ENCODE data around the gene TRMT112.
A peak's percentile ranks its signal among the peaks of the same experiment; 100 is the strongest.

TRMT112 gene

GRCh38 chr11:64298966-64299846 lies 18.2 kb downstream of the TRMT112 start:
- Histone ChIP-seq H3F3A (ENCODE audit: insufficient read depth, low read length) (peaks cover 11% of the 10 kb centered on the region), H3K79me2 (ENCODE audit: low read length) (no peaks in the 10 kb centered on the region), H2AFZ (ENCODE audit: low read length) (no peak overlapping the region), H4K20me1 (ENCODE audit: insufficient read depth, low read length) (no peaks in the 10 kb centered on the region), H3K36me3 (replicated peaks; ENCODE audit: insufficient read depth, low read length) (no peaks in the 10 kb centered on the region), H3K27ac (ENCODE audit: low read length) (no peak overlapping the region), H3K27me3 (replicated peaks; ENCODE audit: insufficient read depth, low read length) (peaks cover 71% of the 10 kb centered on the region), H3K9ac (ENCODE audit: low read length) (no peak overlapping the region), H3K9me2 (replicated peaks; ENCODE audit: insufficient read depth, low read length) (no peaks in the 10 kb centered on the region), H3K4me1 (ENCODE audit: low read length) (peaks cover 16% of the 10 kb centered on the region), H3K4me2 (ENCODE audit: low read depth, low read length) (no peak overlapping the region), H3K4me3 (ENCODE audit: low read length) (no peak overlapping the region), H3K9me3 (replicated peaks; ENCODE audit: insufficient read depth, low read length) (no peaks in the 10 kb centered on the region)
- peak; percentile 4 for DNase-seq
- TF ChIP-seq EZH2 (optimal IDR thresholded peaks at IDR 0.05; ENCODE audit: low read depth, low read length) = no peak
- TF ChIP-seq CTCF (IDR thresholded peaks at IDR 0.05; ENCODE audit: low read length) = no peak
- no peak for TF ChIP-seq EZH2phosphoT487 (IDR thresholded peaks at IDR 0.05; ENCODE audit: low read length)

- Histone ChIP-seq H3K9me3 (replicated peaks; ENCODE audit: insufficient read depth, low read length) (no peaks in the 10 kb centered on the region), H4K20me1 (ENCODE audit: insufficient read depth, low read length) (no peaks in the 10 kb centered on the region), H3K27me3 (replicated peaks; ENCODE audit: insufficient read depth, low read length) (peaks cover 81% of the 10 kb centered on the region), H3K79me2 (ENCODE audit: low read length) (no peaks in the 10 kb centered on the region), H3K4me1 (ENCODE audit: low read length) (peaks cover 6% of the 10 kb centered on the region), H3K4me3 (ENCODE audit: low read length) (no peak overlapping the region), H3F3A (ENCODE audit: insufficient read depth, low read length) (no peaks in the 10 kb centered on the region), H3K9me2 (replicated peaks; ENCODE audit: insufficient read depth, low read length) (no peaks in the 10 kb centered on the region), H2AFZ (ENCODE audit: low read length) (no peak overlapping the region), H3K9ac (ENCODE audit: low read length) (no peak overlapping the region), H3K4me2 (ENCODE audit: low read depth, low read length) (no peak overlapping the region), H3K36me3 (replicated peaks; ENCODE audit: insufficient read depth, low read length) (no peaks in the 10 kb centered on the region), H3K27ac (ENCODE audit: low read length) (no peak overlapping the region)
- TF ChIP-seq EZH2 (optimal IDR thresholded peaks at IDR 0.05; ENCODE audit: low read depth, low read length) (no peak), EZH2phosphoT487 (IDR thresholded peaks at IDR 0.05; ENCODE audit: low read length) (no peak; the same call in 1 of the 2 replicates), CTCF (IDR thresholded peaks at IDR 0.05; ENCODE audit: low read length) (no peak)
- DNase-seq = peak; percentile 1
Observed at GRCh38 chr11:64297699-64298358, 19.5 kb downstream of the TRMT112 start.

GRCh38 chr11:64296830-64297698 lies 20.3 kb downstream of the TRMT112 start:
- no peak overlapping the region for H2AFZ ChIP-seq (ENCODE audit: low read length)
- H3K27me3 ChIP-seq (replicated peaks; ENCODE audit: insufficient read depth, low read length) = peaks cover 89% of the 10 kb centered on the region
- no peaks in the 10 kb centered on the region for H3K79me2 ChIP-seq (ENCODE audit: low read length)
- H3K27ac ChIP-seq (ENCODE audit: low read length) = no peak overlapping the region
- H3F3A ChIP-seq (ENCODE audit: insufficient read depth, low read length) = no peaks in the 10 kb centered on the region
- no peaks in the 10 kb centered on the region for H4K20me1 ChIP-seq (ENCODE audit: insufficient read depth, low read length)
- no peak overlapping the region for H3K4me3 ChIP-seq (ENCODE audit: low read length)
- TF ChIP-seq CTCF (IDR thresholded peaks at IDR 0.05; ENCODE audit: low read length) (no peak), EZH2phosphoT487 (IDR thresholded peaks at IDR 0.05; ENCODE audit: low read length) (no peak), EZH2 (optimal IDR thresholded peaks at IDR 0.05; ENCODE audit: low read depth, low read length) (no peak)
- H3K36me3 ChIP-seq (replicated peaks; ENCODE audit: insufficient read depth, low read length) = no peaks in the 10 kb centered on the region
- H3K9me2 ChIP-seq (replicated peaks; ENCODE audit: insufficient read depth, low read length) = no peaks in the 10 kb centered on the region
- H3K4me1 ChIP-seq (ENCODE audit: low read length) = peaks cover 6% of the 10 kb centered on the region
- no peaks in the 10 kb centered on the region for H3K9me3 ChIP-seq (replicated peaks; ENCODE audit: insufficient read depth, low read length)
- DNase-seq = no peak
- no peak overlapping the region for H3K9ac ChIP-seq (ENCODE audit: low read length)
- no peak overlapping the region for H3K4me2 ChIP-seq (ENCODE audit: low read depth, low read length)
